Activated CD4-positive, alpha-beta T cell treated with anti-CD3 and anti-CD28 coated beads, Interleukin-2, amount 50 U/mL, for 24 hours (primary cell): Measurements from ENCODE around the gene MYBL2.
"Not testable (repeated sequence)": the region's sequence is repeated elsewhere in the genome, so short reads cannot be mapped to it uniquely, and the experiment has no call there.

Source experiments
- DNase-seq, 2 donors: peaks; one replicate each; pipeline ENCODE4 v3.0.0-alpha.2; 2020; ENCODE audit warnings: low read depth in 1 of 2, low spot score in 1 of 2

The MYBL2 gene

GRCh38 chr20:43750774-43751166 lies 83.9 kb downstream of the MYBL2 start:
- DNase-seq, result no peak

- DNase-seq, result peak; percentile 38 to 69
These were observed 84.5 kb downstream of the MYBL2 start for GRCh38 chr20:43751167-43752050.

- no peak for DNase-seq
These were observed 85.1 kb downstream of the MYBL2 start for GRCh38 chr20:43752051-43752360.

DNA sequence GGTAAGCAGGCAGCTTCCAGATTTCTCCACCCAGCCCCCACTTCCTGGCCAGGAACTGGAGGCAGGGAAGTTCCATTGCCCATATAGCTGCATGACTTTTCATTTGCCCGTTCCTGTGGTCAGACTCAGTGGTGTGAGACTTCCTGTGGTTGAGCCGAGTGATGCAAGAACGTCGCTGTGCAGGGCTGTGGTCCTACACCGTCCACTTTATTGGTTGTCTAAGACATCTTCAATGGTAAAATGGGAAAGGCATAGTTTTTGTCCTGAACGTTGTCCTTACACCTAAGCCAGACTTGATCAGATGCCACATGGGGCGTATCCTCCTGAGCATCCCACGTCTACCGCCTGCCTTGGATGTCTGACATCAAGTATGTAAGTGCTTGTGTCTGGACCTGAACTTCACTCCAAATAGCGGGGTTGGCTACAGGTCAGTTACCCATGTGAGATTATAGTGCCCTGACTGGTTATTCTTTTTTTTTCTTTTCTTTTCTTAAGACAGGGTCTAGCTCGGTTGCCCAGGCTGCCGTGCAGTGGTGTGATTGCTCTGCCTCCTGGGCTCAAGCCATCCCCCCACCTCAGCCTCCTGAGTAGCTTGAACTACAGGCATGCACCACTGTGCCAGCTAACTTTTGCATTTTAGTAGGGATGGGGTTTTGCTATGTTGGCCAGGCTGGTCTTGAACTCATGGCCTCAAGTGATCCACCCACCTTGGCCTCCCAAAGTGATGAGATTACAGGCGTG lies 85.8 kb downstream of the MYBL2 start:
- DNase-seq, result no peak

DNA sequence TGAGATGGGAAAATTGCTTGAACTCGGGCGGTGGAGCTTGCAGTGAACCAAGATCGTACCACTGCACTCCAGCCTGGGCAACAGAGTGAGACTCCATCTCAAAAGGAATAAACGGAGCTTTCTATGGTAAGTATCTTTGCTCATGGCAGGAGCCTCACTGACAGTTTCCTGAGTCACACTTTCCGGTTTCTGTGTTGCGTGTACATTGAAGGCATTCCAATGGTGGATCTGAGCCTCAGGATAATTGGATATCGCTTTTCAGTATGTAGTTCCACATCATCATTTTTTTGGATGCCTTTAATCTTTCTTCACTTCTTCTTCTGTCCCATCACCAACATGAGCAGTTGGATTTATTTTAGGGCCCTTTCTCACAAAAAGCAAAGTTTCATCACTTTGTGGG lies 88.5 kb downstream of the MYBL2 start:
- no peak for DNase-seq

- no peak for DNase-seq
These were observed 88.9 kb downstream of the MYBL2 start for GRCh38 chr20:43755851-43756250.

GRCh38 chr20:43757888-43758287 lies 91.0 kb downstream of the MYBL2 start:
- not testable (repeated sequence) for DNase-seq

DNA sequence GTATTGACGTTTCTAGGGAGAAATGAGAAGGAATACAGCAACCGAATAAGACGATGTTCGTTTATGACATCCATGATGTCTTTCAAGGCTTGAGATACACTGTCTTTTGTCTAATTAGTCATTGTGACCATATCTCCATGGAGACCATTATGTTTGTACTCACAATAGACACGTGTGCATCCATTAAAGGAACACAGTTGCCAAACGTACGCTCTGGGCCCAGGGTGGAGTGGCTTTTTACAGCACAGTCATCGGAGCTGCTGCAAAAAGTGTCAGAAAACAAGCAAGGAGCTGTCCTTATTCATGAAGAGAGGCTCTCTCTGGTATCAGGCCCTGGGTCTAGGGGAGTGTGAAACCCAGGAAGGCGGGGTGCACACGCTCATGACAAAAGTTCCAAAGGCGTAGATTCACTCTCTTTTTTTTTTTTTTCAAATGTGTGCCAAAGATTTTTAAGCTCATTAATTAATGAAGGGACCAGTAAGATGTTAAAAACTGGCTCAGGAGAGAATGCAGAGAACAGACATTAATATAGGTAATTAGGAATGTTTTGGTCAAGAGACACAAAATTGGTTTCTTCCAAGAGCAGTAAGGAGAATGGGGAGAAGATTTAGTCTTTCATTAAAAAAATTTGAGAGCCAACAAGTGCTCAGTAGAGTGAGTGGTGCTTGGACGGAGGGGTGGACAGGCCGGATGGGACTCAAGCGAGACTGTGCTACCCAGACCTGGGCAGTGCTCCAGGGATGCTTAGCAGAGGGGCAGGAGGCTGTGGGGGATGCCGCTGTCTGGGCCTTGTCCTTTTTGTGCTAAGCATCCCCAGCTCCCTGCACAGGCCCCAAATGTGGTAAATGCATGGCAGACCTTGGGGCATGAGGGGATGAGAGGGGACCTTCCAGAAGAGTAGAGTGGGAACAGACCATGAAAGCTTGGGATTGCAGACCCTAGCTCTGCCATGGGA lies 94.7 kb downstream of the MYBL2 start:
- no peak for DNase-seq

- DNase-seq, result no peak
These were observed 96.0 kb downstream of the MYBL2 start for GRCh38 chr20:43762911-43763310.

- no peak for DNase-seq
These were observed 99.0 kb downstream of the MYBL2 start for GRCh38 chr20:43765916-43766315.
